NCI-H1105 (cell line): ENCODE measurements around the gene FAM111A.

Experiments used
- DNase-seq: peaks from one replicate; lab custom pipeline; 2025; lab: John Stamatoyannopoulos, UW

The FAM111A gene

DNA sequence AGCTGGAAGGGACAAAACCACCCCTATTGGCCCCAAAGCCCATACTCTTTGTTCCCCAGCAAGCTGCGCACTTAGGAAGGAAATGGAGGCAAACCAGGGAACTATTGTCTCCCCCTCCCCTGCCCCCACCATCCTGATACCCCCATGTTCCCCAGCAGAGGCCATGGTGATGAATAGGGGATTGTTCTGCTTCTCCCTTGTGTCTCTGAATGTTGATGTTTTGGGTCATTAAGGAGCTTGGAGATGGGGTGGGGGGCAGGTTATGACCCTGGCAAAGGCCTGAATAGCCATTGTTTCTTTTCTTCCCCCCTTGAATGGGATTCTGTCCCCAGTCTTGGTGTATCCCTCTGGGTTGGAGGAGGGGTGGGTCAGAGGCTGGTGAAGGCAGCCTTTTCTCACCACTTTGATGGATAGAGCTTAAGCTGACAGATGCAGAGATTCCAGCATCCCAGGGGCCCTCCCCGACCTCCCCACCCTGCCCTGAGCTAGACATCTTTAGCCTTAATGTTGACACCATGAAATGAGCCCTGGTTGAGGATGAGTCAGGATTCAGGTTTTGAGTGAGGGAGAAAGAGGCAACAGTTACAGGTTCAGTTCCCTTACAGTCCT, 37.6 kb downstream of the FAM111A start:
- DNase-seq: no peak

DNA sequence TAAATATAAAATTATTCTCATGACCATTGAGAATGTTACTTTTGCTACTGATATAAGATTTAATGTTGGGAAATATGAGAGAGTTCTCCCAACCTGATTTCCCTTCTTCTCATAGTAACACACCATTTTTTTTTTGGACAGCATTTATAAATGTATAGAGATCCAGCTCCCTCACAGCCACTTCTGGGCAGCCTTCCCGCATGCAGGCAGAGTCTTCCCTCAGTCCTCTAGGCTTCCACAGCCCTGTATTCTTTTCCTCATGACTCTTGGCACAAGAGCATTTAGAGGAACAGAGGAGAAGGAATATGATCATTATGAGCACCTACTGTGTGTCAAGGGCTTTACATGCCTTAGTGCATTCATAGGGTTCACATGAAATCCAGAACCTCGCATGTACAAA, 38.3 kb downstream of the FAM111A start:
- no peak for DNase-seq

DNA sequence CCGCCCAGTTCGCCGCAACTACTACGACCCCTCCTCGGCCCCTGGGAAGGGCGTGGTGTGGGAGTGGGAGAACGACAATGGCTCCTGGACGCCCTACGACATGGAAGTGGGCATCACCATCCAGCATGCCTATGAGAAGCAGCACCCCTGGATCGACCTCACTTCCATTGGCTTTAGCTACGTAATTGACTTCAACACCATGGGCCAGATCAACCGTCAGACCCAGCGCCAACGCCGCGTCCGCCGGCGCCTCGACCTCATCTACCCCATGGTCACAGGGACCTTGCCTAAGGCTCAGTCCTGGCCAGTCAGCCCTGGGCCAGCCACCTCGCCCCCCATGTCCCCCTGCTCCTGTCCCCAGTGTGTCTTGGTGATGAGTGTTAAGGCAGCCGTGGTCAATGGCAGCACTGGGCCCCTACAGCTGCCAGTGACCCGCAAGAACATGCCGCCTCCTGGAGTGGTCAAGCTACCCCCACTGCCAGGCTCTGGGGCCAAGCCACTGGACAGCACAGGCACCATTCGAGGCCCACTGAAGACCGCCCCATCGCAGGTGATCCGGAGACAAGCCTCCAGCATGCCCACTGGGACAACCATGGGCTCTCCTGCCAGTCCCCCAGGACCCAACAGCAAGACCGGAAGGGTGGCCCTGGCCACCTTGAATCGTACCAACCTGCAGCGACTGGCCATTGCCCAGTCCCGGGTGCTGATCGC, 39.2 kb downstream of the FAM111A start:
- no peak for DNase-seq

DNA sequence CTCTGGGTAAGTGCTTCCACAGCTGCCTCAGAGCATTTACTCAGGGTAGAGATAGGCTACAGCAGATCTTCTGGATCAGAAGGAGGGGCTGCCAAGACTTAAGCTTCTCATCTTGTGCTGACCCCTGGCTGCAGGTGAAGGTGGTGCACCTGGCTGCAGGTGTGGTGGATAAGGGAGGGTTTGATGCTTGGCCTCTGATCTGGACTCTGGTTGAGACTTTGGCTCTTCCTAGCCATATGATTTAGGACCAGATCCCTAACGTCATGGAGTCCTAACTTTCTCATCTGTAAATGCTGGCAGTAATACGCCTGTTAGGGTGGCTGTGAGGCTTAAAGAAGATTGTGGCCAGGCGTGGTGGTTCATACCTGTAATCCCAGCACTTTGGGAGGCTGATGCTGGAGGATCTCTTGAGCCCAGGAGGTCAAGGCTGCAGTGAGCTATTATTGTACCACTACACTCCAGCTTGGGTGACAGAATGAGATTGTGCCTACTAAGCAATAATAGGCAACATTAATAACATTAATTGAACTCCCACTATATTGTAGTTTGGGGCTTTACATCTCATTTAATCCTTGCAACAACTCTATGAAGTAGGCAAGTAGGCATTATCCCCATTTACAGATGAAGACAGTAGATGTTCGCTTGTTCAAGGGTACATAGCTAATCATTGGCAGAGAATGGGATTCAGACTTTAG, 39.9 kb downstream of the FAM111A start:
- DNase-seq: no peak

DNA sequence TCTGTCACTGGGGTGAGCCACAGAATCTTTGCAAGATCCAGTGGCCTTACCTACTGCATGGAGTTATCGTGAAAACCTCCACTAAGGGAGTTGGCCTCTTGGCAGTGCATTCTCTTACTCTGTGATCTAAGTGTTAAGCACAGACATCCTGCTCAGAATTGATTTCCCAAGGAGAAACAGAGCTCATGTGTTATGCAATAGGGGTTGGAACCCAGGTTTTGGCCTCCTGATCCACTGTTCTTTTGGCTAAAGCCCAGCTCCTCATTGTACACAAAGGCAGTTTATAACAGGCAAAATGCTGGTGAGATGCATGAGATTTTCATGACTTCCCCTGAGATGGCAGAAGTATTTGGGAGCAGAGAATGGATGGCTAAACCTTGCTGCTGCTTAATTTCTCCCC, 41.1 kb downstream of the FAM111A start:
- DNase-seq: no peak

DNA sequence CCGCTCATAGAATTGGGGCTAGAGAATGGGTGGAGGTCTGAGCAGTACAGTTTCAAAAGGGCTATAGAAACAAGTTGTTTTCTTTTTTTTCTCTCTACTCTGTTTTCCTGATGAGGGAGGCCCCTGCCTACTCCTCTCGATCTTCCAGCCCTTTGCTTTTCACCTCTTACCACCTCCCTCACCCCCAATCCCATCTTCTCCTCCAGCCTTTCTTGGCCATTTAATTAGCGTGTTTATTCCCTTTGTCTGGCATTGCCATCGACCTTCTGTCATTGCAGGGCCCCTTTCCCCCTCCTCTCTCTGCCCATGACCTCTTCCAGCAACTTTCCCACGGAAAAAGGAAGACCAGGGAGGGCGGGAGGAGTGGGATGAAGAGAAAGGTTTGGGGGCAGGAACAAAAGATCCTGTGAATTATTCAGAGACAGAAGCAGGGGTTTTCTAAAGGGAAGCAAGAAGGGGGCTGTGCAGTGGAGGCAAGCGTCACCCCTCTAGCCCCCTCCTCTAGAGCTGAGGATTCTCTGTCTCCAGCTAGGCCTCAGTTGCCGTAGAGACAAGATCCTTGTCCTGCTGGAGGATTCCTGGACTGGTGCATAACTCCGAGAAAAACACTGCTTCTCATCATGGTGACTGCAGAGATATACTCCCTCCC, 42.2 kb downstream of the FAM111A start:
- no peak for DNase-seq

DNA sequence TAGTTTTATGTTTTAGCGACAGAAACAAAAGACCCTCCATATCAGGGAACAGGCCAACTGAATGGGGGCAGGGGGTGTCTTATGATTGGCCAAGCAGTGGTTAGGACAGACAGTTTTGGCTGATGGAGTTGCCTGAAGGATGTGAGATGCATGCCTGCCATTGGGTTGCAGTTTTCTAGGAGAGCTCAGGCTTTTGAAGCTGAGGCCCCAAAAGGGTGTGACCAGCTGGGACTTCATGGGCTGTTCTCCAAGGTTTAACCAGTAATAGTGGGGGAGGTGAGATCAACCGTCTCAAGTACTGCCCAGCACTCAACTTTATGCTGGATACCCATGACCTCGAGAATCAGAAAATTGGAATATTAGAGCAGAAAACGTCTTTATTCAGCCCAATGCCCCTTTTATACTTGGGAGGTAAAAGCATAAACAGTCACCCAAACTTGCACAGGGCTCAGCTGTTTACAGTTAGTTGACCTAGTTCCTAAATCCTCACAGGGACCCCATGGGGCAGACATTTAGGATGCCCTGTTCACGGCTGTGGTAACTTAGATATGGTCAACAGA, 42.8 kb downstream of the FAM111A start:
- DNase-seq: no peak

DNA sequence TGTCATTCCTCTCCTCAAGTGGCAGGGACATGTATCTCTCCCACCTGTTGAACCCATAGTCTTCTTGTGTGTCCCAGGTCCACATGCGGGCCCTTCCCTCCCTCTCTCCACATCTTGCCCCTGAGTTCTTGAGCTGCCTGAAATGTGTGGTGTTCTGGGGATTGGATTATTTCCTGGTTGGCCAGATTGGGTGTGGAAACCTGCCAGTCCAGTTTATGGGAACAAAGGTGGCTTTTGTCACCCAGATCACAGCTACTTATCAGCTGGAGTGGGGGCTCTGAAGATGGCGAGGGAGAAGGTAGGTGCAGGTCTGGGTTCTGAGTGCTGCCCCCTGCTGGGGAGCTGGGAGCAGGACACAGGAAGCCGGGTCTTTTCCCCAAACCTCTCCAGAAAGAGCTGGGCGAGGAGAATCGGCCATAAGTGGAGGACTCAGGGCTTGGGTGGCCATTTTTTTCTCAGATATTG, 43.5 kb downstream of the FAM111A start:
- no peak for DNase-seq

DNA sequence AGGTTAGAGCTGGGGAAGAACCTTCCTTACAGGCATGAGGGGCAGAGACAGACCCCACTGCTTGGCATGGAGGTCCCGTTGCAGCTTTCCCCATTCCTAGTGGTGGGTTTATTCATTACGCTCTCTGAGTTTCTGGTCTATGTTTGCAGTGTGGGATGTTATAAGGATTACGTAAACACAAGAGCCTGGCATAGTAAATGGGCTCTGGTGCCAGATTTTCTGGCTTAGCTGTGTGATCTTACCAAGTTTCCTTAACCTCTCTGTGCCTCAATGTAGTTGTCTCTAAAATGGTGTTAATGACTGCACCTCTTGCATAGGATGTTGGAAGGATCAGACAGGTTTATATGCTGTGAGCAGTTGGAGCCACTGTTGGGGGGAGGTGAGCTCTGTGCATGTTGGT, 44.4 kb downstream of the FAM111A start:
- DNase-seq: no peak

DNA sequence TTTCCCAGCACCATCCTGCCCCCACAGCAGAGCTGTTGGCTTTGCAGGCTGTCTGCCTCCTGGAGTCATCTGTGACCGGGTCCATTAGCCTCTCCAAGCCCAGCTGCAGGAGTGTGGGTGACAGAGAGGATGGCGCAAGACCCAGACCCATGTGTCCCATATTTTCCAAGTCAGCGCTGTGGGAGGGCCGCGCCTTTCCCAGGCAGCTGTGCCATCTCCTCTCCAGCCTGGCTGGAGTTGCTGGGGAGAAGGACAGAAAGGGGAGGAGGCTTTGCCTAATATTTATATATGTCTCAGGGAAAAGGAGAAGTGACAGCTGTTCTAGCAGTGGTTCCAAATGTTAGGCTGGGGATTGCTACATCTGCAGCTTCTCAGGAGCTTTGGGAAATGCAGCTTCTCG, 44.9 kb downstream of the FAM111A start:
- no peak for DNase-seq

DNA sequence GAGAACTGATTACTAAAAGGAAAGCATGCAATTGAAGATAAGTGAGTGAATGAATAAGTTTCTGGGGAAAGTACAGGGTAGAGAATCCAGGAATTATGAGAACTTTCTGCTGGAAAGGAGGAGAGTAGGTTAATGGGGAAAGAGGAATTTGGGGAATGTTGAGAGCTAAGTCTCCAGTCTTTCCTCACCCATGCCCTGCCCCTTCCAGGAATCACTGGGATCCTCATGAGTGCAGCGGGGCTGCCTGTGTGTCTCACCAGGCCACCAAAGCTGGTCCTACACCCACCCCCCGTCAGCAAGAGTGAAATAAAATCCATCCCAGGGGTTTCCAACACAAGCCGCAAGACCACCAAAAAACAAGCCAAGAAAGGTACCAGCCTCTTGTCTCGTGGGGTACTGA, 46.3 kb downstream of the FAM111A start:
- no peak for DNase-seq

DNA sequence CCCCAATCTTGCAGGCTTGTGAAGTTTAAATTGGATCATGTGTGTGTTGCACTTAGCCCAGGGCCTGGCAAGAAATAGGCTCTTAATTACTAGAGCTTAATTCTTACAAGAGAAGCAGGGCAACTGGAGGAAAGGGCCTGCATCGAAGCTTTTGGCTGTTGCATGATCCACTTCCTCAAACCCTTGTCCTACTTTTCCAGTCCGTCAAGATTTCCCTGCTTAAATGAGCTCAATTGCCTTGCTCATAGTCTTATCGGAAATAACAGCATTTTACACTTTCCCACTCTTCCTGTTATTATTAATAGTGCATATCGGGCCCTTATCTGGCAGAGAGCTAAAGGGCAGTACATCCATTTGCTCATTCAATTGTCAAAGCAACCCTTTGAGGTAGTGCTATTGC, 47.3 kb downstream of the FAM111A start:
- DNase-seq: no peak

DNA sequence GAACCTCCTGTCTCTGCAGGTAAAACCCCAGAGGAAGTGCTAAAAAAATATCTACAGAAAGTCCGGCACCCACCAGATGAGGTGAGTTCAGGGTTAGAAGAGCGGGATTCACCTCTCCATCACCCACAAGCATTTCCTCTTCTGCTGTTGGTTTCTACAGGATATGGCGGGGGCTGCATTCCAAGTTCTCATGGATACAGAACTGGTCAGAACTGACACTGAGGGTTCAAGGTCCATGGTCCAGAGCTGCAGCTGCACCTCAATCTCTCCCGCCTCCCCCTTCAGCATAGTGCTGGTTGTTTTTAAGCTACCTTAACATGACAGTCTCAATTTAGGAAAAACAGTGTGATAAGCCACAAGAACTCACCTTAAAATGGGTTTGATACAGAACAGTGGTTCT, 48.4 kb downstream of the FAM111A start:
- DNase-seq: no peak

DNA sequence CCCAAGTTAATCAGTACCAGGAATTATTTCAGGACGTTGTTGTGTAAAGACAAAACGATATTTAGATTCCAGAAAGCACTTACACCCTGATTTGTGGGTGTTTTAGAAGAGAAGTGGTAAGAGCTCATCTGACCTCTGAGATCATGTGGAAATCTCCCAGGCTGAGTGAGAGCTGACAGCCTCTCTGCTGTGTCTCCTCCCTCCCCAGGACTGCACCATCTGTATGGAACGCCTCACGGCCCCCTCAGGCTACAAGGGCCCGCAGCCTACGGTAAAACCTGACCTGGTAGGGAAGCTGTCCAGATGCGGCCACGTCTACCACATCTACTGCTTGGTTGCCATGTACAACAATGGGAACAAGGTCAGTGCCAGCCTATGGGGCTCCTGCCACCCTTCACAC, 49.2 kb downstream of the FAM111A start:
- no peak for DNase-seq

DNA sequence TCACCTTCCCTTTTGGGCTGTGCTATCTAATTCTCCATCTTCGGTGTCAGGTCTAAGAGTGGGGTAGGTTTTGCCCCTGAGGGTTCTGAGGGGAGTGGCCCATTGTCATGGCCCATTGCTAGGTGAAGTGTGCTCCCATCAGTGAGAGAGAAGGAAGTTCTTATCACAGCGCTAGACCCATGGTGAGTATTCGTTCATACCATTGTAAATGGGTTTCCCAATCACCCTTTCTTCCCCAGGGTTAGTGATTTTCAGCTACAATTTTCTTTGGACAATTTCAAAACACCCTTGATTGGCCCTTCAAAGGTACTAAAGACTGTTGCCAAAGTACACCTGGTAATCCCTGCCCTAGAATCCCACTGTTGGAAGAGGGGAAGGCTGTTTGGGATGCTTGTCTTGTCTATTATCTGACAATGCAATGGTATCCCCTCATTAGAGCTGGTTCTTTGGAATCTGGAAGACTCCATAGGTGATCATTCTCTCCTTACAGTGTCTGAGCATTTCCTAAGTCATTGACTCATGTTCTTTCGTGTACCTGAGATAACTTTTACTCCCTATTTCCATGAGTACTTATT, 49.9 kb downstream of the FAM111A start:
- no peak for DNase-seq

DNA sequence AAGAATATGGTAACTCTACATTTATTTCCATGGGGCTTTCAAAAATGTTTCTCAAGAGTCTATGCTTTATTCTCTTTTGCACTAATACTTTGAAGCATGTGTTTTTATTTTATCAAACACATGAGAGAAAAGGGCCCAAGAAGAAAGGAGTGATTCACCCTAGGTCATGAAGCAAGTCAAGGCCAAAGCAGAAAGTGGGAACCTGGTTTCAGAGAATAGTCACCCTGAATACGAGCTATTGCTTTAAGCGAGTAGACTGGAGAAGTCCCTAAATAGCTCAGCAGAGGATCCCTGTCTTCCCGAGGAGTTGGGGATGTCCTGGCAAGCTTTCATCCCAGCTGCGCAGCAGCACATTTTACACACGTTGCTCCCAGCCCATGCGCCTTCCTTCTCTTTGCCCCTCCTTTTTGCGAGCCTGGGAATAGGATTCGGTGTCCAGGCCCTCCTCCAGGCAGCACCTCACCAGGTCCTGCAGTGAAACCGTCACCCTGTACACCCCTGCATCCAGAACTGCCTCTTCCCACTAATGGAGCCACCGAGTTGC, 51.0 kb downstream of the FAM111A start:
- DNase-seq: no peak

DNA sequence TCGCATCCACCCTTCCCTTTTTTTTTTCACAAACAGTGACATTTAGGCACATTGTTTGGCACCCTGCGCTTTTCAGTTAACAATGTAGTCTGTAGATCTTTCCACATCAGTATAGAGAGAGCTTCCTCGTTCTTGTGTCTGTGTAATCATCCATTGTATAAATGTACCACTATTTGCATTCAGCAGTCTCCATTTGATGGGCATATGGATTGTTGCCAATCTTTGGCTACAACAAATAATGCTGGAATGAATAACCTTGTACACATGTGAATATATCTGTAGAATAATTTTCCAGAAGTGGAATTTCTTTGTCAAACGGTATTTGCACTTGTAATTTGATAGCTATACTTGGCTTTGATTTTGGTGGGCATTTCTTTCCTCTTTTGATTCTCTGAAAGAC, 52.9 kb downstream of the FAM111A start:
- DNase-seq: no peak

DNA sequence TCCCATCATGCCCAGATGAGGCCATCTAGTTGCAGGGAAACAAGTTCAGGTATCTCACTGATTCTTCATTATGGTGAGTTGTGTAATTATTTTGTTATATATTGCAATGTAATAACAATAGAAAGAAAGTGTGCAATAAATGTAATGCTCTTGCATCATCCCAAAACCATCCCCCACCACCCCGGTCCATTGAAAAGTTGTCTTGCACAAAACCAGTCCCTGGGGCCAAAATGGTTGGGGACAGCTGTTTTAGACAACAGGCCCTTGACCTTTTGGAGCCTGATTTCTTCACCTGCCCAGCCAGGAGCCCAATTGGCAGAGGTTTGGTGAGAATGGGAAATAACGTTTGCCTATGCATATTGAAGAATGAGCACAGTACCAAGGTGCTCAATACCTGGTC, 54.1 kb downstream of the FAM111A start:
- DNase-seq: no peak

DNA sequence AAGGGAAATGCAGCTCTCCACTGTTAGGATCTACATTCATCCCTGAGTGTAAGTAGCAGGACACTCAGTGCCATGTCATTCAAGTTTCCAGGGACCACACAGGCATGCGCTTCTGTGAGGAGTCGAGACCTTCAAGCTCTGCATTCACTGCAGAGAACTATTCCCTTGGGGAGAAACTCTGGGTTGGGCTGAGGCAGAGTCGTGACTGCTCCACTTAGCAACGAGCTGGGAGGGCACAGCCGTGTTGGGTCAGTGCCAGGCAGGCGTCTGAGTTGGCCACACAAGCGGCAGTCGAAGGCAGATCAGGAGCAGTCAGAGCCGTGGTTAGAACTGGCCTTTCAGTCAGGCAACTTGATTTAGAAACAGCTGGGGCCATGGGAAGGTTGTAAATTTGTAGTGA, 55.3 kb downstream of the FAM111A start:
- DNase-seq: peak; percentile 65

DNA sequence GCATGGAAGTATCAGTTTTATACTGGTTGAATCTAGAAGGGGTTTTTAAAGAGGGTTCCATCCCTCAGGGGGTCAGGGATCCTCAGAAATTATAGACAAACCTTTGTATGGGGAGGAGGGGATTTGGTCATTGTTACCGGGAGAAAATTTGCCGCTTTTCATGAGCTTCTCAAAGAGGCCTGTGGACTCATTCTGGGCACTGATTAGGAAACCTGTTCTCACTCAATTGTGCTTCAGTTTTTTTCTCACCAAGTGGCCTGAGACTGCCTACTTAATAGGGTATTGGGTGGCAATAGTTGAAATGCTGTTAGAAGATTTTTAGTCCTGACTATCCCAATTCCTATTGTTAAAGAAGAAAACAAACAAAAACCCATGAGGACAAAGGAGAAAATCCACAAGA, 56.1 kb downstream of the FAM111A start:
- DNase-seq: no peak

DNA sequence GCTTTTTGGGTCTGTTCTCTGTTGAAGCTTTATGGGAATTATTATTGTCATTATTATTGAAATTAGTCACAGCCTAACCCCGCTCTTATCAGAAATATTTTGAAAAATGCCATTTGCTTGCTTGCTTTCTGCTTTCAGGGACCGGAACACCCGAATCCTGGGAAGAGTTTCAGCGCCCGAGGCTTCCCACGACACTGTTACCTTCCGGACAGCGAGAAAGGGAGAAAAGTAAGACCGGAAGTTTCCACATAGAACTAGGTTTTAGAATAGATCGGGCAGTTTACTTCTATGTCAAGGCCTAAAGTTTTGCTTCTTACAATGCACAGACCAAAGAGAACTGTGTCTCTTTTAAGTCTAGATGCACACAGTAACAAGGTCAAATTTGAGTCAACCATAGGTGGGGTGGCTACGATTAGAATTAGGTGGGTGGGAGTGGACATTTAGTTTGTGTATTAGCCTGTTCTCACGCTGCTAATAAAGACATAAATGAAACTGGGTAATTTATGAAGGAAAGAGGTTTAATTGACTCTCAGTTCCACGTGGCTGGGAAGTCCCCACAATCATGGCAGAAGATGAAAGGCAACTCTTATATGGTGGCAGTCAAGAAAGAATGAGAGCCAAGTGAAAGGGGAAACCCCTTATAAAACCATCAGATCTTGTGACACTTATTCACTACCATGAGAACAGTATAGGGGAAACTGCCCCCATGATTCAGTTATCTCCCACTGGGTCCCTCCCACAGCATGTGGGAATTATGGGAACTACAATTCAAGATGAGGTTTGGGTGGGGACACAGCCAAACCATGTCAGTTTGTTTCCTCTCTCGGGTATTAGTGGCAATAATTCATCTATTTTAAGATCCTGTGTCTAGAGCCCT, 57.1 kb downstream of the FAM111A start:
- DNase-seq: no peak
